Endothelial cell of umbilical vein (primary cell): Measurements from ENCODE around the gene ATP8A2. TPM values are rescaled to one million over a fixed set of nuclear protein-coding genes. Genes with fewer than 3 reads are reported as not detected.

ENCODE experiments used
- BruUV-seq: library from RNA; stranded (reverse); fragments of 400-500 nt; replicated peaks from 2 replicates; lab custom pipeline; 2021; lab: Mats Ljungman, UMichigan
- CTCF ChIA-PET: fragments of 300-600, 350-600 bp; sonication (Branson Sonifier 250); formaldehyde crosslinking; loops from one replicate; lab custom pipeline; 2021; ENCODE audit warnings: antibody characterized with exemption, inconsistent platforms; lab: Charles Lee
- POLR2A ChIA-PET: fragments of 300-600, 350-600 bp; sonication (Branson Sonifier 250); formaldehyde crosslinking; loops from one replicate; lab custom pipeline; 2021; ENCODE audit warnings: antibody characterized with exemption, inconsistent platforms; lab: Charles Lee
- DNase-seq: peaks from one replicate; pipeline ENCODE4 v3.0.0-alpha.2; 2011; ENCODE audit warnings: low read depth, low spot score
- FAIRE-seq: peaks from 2 replicates; lab custom pipeline; 2011; peaks lifted over from hg19 to GRCh38; lab: Jason Lieb, UNC
- H2AFZ ChIP-seq: 2 replicates; pipeline ENCODE4 v1.6.0; 2012; ENCODE audit warnings: low read depth, low read length, control low read depth, inconsistent platforms
- H3K27ac ChIP-seq: 2 replicates; pipeline ENCODE4 v1.5.1; 2011; ENCODE audit warnings: low read depth, mild to moderate bottlenecking, control low read depth, low read length, moderate library complexity; ENCODE audit not compliant: insufficient read depth
- H3K27me3 ChIP-seq, 2 experiments: 2 replicates each; pipeline versions ENCODE4 v1.6.0 to v1.6.1; 2011; ENCODE audit warnings: low read length in 2 of 2, mixed read lengths in 1 of 2; ENCODE audit not compliant: control insufficient read depth in 2 of 2, insufficient read depth in 2 of 2
- H3K36me3 ChIP-seq, 2 experiments: 2 replicates in 1 of 2; 3 replicates in 1 of 2; pipeline ENCODE4 v1.5.1; 2011; ENCODE audit warnings: low read length in 2 of 2, mild to moderate bottlenecking in 1 of 2, moderate library complexity in 1 of 2; ENCODE audit not compliant: control insufficient read depth in 2 of 2, insufficient read depth in 2 of 2; ENCODE audit errors: extremely low read depth in 1 of 2
- H3K4me1 ChIP-seq: 3 replicates; pipeline ENCODE4 v1.5.1; 2011; ENCODE audit warnings: mild to moderate bottlenecking, low read length; ENCODE audit not compliant: control insufficient read depth, insufficient read depth; ENCODE audit errors: extremely low read depth
- H3K4me2 ChIP-seq: 2 replicates; pipeline ENCODE4 v1.6.1; 2011; ENCODE audit warnings: low read length, control low read depth, mixed read lengths; ENCODE audit not compliant: insufficient read depth
- H3K4me3 ChIP-seq, 3 experiments: fragments of 200-600 bp in 1 of 3; sonication (generic), shearing (Covaris generic) in 1 of 3; replicated peaks in 1 of 3; 2 replicates each; pipeline ENCODE4 v1.5.1; 2011 to 2016; ENCODE audit warnings: control low read depth in 3 of 3, low read length in 3 of 3, mild to moderate bottlenecking in 2 of 3, inconsistent platforms in 1 of 3, low read depth in 1 of 3, moderate library complexity in 1 of 3; ENCODE audit not compliant: insufficient read depth in 1 of 3
- H3K79me2 ChIP-seq: 2 replicates; pipeline ENCODE4 v1.6.0; 2012; ENCODE audit warnings: low read length, inconsistent platforms; ENCODE audit not compliant: control insufficient read depth, insufficient read depth
- H3K9ac ChIP-seq: replicated peaks from 2 replicates; pipeline ENCODE3; 2011; ENCODE audit warnings: low read length, control low read depth; ENCODE audit not compliant: insufficient read depth; ENCODE audit errors: extremely low read depth
- H3K9me1 ChIP-seq: replicated peaks from 3 replicates; pipeline ENCODE4 v1.6.0; 2011; ENCODE audit warnings: mild to moderate bottlenecking, low read length; ENCODE audit not compliant: control insufficient read depth, insufficient read depth; ENCODE audit errors: extremely low read depth
- H3K9me3 ChIP-seq: replicated peaks from 2 replicates; pipeline ENCODE4 v1.5.1; 2012; ENCODE audit warnings: low read length, inconsistent platforms; ENCODE audit not compliant: control insufficient read depth, insufficient read depth
- H4K20me1 ChIP-seq: replicated peaks from 2 replicates; pipeline ENCODE3; 2011; ENCODE audit warnings: mild to moderate bottlenecking, low read length; ENCODE audit not compliant: control insufficient read depth, insufficient read depth; ENCODE audit errors: extremely low read depth
- CTCF ChIP-seq, 2 donors: IDR thresholded peaks; 1 replicate in 1 of 2; 2 replicates in 1 of 2; pipeline ENCODE4 v1.5.1; 2011; ENCODE audit warnings: low read length in 2 of 2, mild to moderate bottlenecking in 2 of 2, moderate library complexity in 2 of 2, control low read depth in 1 of 2, inconsistent platforms in 1 of 2, low read depth in 1 of 2; ENCODE audit not compliant: insufficient read depth in 1 of 2; ENCODE audit errors: extremely low read depth in 1 of 2
- EZH2 ChIP-seq: IDR thresholded peaks from 2 replicates; pipeline ENCODE4 v1.6.1; 2012; ENCODE audit warnings: borderline replicate concordance, low read depth, mild to moderate bottlenecking, moderate library complexity, low read length, inconsistent platforms; ENCODE audit not compliant: severe bottlenecking
- FOS ChIP-seq: IDR thresholded peaks from 2 replicates; pipeline ENCODE4 v1.6.1; 2011; ENCODE audit warnings: mild to moderate bottlenecking, low read length, moderate library complexity, borderline replicate concordance; ENCODE audit not compliant: insufficient read depth
- GATA2 ChIP-seq: IDR thresholded peaks from 2 replicates; pipeline ENCODE4 v1.7.0; 2011; ENCODE audit warnings: low read depth, mild to moderate bottlenecking, moderate library complexity, mixed read lengths, low read length; ENCODE audit not compliant: insufficient read length, insufficient read depth
- JUN ChIP-seq: IDR thresholded peaks from 2 replicates; pipeline ENCODE4 v1.6.1; 2011; ENCODE audit warnings: borderline replicate concordance, low read depth; ENCODE audit not compliant: insufficient read length, insufficient read depth
- MAX ChIP-seq: IDR thresholded peaks from 2 replicates; pipeline ENCODE4 v1.6.1; 2011; ENCODE audit not compliant: insufficient read depth, insufficient read length
- MYC ChIP-seq: IDR thresholded peaks from one replicate; pipeline ENCODE4 v1.6.1; 2011; ENCODE audit warnings: mild to moderate bottlenecking, low read depth, low read length
- POLR2A ChIP-seq: IDR thresholded peaks from 2 replicates; pipeline ENCODE4 v1.6.1; 2012; ENCODE audit warnings: low read depth, mild to moderate bottlenecking, control low read depth, low read length
- POLR2AphosphoS5 ChIP-seq: IDR thresholded peaks from 2 replicates; pipeline ENCODE4 v1.6.1; 2012; ENCODE audit warnings: low read depth, mild to moderate bottlenecking, control low read depth, low read length, moderate library complexity; ENCODE audit not compliant: insufficient read depth
- dilution Hi-C: fragments of 300-500 bp; cut with MboI; formaldehyde crosslinking; loops from one replicate; pipeline ENCODE4 v1.15.0; 2019; ENCODE audit warnings: low sequenced_read_pairs; ENCODE audit not compliant: extremely low pct_ligation_motif_present
- intact Hi-C: fragments of 100-400 bp; cut with micrococcal nuclease; formaldehyde crosslinking; loops from one replicate; pipeline ENCODE4 v1.10.0; 2022
- polyA plus RNA-seq, 4 experiments: library from polyadenylated mRNA; depleted of rRNA in 3 of 4; stranded (reverse) in 3 of 4; unstranded in 1 of 4; fragments of >200 nt; gene quantifications; 2 replicates each; pipeline versions ENCODE4 v1.2.1 to v1.2.3, GENCODE V29; 2011 to 2012; ENCODE audit warnings: missing spikeins in 1 of 4
- total RNA-seq: library from RNA; stranded (reverse); gene quantifications from 2 replicates; pipeline ENCODE4 v1.2.3, GENCODE V29; 2021

ATP8A2 gene
- total and polyA plus RNA-seq, 2 donors (not counting 3 experiments of a cell fraction or from before 2014, with no cell fraction given): 0.11 to 0.49 TPM

- TF ChIP-seq EZH2 (no peak), GATA2 (no peak), POLR2AphosphoS5 (no peak), CTCF (IDR thresholded peaks at IDR 0.05; ENCODE audit: extremely low read depth in 1 of 2, insufficient read depth in 1 of 2, low read depth in 1 of 2, low read length in 2 of 2) (no peak), MAX (no peak), JUN (no peak), MYC (no peak), POLR2A (no peak), FOS (no peak)
- Histone ChIP-seq H3K9me3 (no peaks in the 10 kb centered on the region), H3K79me2 (no peaks in the 10 kb centered on the region), H3K9me1 (no peaks in the 10 kb centered on the region), H4K20me1 (no peaks in the 10 kb centered on the region), H3K9ac (no peak overlapping the region), H2AFZ (no peak overlapping the region), H3K4me3 (no peak overlapping the region), H3K4me1 (no peaks in the 10 kb centered on the region), H3K4me2 (no peak overlapping the region), H3K36me3 (no peaks in the 10 kb centered on the region), H3K27me3 (no peaks in the 10 kb centered on the region), H3K27ac (no peak overlapping the region)
- intact Hi-C loops (no loop called here), dilution Hi-C loops (no loop called here)
- BruUV-seq: no TSS peak
- FAIRE-seq: no peak
- ChIA-PET POLR2A (no interaction called here), CTCF (no interaction called here)
- DNase-seq: no peak
Measured at GRCh38 chr13:25417535-25417934, 45.8 kb downstream of the ATP8A2 start.
